OCI-LY3 (cell line): ENCODE data around the gene CLEC20A.

ENCODE experiments used
- CTCF ChIP-seq: fragments of 200-600, 300-600 bp; sonication (generic); IDR thresholded peaks from 2 replicates; pipeline ENCODE4 v1.5.1; 2014; ENCODE audit warnings: antibody characterized with exemption, low read length, low read depth
- EZH2phosphoT487 ChIP-seq: fragments of 200-600 bp; shearing (Covaris generic); IDR thresholded peaks from 2 replicates; pipeline ENCODE4 v1.6.1; 2018; ENCODE audit warnings: antibody characterized with exemption, mixed run types, low read depth

GRCh38 chr1:178434360-178434759 lies 62.4 kb downstream of the CLEC20A start:
- TF ChIP-seq CTCF (no peak), EZH2phosphoT487 (no peak)
